Ishikawa (cell line): ENCODE measurements around the gene TRIO.

Experiments
- CEBPB ChIP-seq: IDR thresholded peaks from 2 replicates; pipeline ENCODE4 v1.6.1; 2012
- CREB1 ChIP-seq: IDR thresholded peaks from 2 replicates; pipeline ENCODE4 v1.6.1; 2012; ENCODE audit warnings: low read depth
- EGR1 ChIP-seq: IDR thresholded peaks from 2 replicates; pipeline ENCODE4 v1.6.1; 2012
- EP300 ChIP-seq: IDR thresholded peaks from 2 replicates; pipeline ENCODE4 v1.6.1; 2012; ENCODE audit warnings: borderline replicate concordance
- FOXM1 ChIP-seq: IDR thresholded peaks from 2 replicates; pipeline ENCODE4 v1.6.1; 2012; ENCODE audit warnings: low read depth, borderline replicate concordance
- NFIC ChIP-seq: IDR thresholded peaks from 2 replicates; pipeline ENCODE4 v1.6.1; 2012
- RAD21 ChIP-seq: IDR thresholded peaks from 2 replicates; pipeline ENCODE4 v1.6.1; 2012; ENCODE audit warnings: low read depth
- TAF1 ChIP-seq: IDR thresholded peaks from 2 replicates; pipeline ENCODE4 v1.6.1; 2012; ENCODE audit warnings: low read depth, mild to moderate bottlenecking
- TCF12 ChIP-seq: IDR thresholded peaks from 2 replicates; pipeline ENCODE4 v1.6.1; 2012; ENCODE audit warnings: low read depth
- TEAD4 ChIP-seq: IDR thresholded peaks from 2 replicates; pipeline ENCODE4 v1.6.1; 2012
- YY1 ChIP-seq: IDR thresholded peaks from 2 replicates; pipeline ENCODE4 v1.6.1; 2012; ENCODE audit warnings: low read depth
- ZBTB7A ChIP-seq: IDR thresholded peaks from 2 replicates; pipeline ENCODE4 v1.6.1; 2012; ENCODE audit warnings: low read depth
- TF ChIP-seq, protein P1 (sequence below): IDR thresholded peaks from 2 replicates; pipeline ENCODE4 v1.6.1; 2012
- TF ChIP-seq, protein P2 (sequence below): IDR thresholded peaks from 2 replicates; pipeline ENCODE4 v1.6.1; 2012; ENCODE audit warnings: low read depth, mild to moderate bottlenecking
- TF ChIP-seq, protein P3 (sequence below): IDR thresholded peaks from 2 replicates; pipeline ENCODE4 v1.6.1; 2012

The TRIO gene

DNA sequence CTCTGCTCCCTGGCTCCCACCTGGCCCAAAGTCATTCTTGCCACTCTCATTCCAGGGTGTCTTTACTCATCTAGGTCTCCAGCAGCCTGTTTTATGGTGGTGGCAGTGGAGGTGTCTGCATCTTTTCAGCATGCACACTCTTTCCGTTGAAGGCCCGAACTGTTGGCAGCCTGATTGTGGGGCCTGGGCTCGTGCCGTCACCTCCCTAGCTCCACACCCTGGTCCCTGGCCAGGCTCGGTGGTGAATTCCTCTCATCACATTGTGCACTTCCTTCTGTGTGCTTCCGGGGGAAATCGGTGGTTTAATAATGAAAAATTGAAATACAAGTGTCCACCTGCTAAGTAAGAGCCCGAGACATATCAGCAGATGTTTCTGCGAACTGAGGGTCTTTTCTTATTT, 214.3 kb downstream of the TRIO start:
- TF ChIP-seq FOXM1, result no peak
- TF ChIP-seq RAD21, result no peak
- TF ChIP-seq, protein P1, sequence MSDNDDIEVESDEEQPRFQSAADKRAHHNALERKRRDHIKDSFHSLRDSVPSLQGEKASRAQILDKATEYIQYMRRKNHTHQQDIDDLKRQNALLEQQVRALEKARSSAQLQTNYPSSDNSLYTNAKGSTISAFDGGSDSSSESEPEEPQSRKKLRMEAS, result no peak

DNA sequence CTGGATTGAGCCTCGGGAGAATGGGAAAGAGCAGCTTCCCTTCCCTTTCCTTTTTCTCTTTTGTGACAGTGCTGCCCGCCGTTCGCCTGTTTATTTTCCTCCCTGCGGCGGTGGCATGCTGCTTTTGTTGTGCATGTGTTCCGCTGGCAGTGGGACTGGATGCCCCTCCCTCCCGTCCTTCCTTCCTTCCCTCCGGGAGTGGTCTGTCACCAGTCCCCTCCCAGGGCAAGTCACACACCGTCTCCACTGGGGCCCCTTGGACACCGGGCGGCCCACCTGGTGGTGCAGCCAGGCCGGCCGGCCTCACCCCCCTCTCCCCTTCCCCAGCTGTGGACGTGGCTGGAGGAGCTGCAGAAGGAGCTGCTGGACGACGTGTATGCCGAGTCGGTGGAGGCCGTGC, 214.7 kb downstream of the TRIO start:
- TF ChIP-seq, protein P2, sequence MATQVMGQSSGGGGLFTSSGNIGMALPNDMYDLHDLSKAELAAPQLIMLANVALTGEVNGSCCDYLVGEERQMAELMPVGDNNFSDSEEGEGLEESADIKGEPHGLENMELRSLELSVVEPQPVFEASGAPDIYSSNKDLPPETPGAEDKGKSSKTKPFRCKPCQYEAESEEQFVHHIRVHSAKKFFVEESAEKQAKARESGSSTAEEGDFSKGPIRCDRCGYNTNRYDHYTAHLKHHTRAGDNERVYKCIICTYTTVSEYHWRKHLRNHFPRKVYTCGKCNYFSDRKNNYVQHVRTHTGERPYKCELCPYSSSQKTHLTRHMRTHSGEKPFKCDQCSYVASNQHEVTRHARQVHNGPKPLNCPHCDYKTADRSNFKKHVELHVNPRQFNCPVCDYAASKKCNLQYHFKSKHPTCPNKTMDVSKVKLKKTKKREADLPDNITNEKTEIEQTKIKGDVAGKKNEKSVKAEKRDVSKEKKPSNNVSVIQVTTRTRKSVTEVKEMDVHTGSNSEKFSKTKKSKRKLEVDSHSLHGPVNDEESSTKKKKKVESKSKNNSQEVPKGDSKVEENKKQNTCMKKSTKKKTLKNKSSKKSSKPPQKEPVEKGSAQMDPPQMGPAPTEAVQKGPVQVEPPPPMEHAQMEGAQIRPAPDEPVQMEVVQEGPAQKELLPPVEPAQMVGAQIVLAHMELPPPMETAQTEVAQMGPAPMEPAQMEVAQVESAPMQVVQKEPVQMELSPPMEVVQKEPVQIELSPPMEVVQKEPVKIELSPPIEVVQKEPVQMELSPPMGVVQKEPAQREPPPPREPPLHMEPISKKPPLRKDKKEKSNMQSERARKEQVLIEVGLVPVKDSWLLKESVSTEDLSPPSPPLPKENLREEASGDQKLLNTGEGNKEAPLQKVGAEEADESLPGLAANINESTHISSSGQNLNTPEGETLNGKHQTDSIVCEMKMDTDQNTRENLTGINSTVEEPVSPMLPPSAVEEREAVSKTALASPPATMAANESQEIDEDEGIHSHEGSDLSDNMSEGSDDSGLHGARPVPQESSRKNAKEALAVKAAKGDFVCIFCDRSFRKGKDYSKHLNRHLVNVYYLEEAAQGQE, result no peak
- TF ChIP-seq TCF12, result no peak
- TF ChIP-seq, protein P1, result no peak
- TF ChIP-seq, protein P3, sequence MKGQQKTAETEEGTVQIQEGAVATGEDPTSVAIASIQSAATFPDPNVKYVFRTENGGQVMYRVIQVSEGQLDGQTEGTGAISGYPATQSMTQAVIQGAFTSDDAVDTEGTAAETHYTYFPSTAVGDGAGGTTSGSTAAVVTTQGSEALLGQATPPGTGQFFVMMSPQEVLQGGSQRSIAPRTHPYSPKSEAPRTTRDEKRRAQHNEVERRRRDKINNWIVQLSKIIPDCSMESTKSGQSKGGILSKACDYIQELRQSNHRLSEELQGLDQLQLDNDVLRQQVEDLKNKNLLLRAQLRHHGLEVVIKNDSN, result no peak
- no peak for TF ChIP-seq NFIC

DNA sequence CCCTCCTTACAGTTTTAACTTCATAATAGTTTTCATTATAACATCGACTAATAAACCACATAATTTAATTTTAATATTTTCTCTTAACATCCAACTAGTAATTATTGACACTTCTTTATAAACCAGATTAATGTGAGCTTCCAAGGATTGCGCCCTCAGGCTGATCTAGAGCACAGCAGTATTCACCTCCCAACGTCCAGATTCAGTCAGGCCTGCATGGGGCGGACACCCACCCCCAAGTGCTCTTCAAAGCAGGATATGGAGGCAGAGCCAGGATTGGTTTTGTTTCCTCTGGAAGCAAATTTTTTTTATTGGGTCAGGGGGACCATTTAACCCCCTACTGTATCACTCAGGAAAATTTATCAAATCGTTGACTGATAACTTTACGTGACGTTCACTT, 215.4 kb downstream of the TRIO start:
- TF ChIP-seq EP300, result no peak
- no peak for TF ChIP-seq YY1
- no peak for TF ChIP-seq NFIC
- TF ChIP-seq, protein P2, result no peak
- TF ChIP-seq, protein P3, result no peak
- no peak for TF ChIP-seq ZBTB7A
- no peak for TF ChIP-seq CEBPB
- TF ChIP-seq TAF1, result no peak
- TF ChIP-seq RAD21, result no peak
- no peak for TF ChIP-seq FOXM1
- TF ChIP-seq, protein P1, result no peak
- TF ChIP-seq TCF12, result no peak
- no peak for TF ChIP-seq CREB1
- TF ChIP-seq TEAD4, result no peak
- no peak for TF ChIP-seq EGR1

DNA sequence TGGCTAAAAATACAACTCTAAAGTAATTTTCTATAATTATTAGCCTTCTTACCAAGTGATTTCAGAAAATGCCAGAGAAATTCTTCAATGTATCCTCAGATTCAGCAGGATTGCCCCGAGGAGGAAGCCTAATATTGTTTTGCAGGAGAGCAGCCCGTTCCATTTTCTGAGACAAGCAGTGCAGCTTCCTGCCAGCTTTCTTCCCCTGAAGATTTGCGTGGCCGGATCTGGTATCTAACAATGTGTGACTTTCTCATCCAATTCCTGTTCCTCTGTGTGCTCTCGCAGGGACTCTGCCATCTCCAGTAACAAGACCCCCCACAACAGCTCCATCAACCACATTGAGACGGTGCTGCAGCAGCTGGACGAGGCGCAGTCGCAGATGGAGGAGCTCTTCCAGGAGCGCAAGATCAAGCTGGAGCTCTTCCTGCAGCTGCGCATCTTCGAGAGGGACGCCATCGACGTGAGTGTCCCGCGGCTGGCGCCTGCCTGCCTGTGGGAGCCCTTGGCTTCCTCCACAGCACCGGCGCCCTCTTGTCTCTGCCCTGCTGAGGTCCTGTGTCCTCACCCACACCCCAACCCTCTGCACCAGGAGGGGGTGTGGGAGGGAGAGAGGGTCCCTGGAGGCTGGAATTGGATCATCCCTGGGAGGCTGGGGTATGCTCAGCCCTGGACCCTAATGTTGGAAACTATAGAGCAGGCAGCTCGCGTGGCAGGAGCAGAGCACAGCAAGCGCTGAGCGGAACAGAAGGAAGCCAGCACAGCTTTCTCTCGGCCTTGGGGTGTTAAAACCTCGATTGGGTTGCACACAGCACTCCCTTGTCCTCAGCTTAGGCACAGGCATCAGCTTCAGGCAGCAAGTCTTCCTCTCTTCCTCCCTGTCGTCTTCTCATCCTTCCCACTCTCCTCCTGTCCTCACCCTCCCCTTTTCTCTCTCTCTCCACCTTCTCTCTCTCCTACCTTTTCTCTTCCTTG, 216.2 kb downstream of the TRIO start:
- TF ChIP-seq FOXM1 (no peak), YY1 (no peak), CREB1 (no peak), CEBPB (no peak), NFIC (no peak), TCF12 (no peak), EP300 (no peak), EGR1 (no peak), RAD21 (no peak), ZBTB7A (no peak), TEAD4 (no peak)
- TF ChIP-seq, protein P2, result no peak
- TF ChIP-seq, protein P1, result no peak
- TF ChIP-seq, protein P3, result no peak
